ENCODE measurements around the gene MRGPRF. TPM values are rescaled to one million over a fixed set of nuclear protein-coding genes. Genes with fewer than 3 reads are reported as not detected.
"Not testable (repeated sequence)": the region's sequence is repeated elsewhere in the genome, so short reads cannot be mapped to it uniquely, and the experiment has no call there.

The MRGPRF gene
- total RNA-seq, 1 donor from 2014 or later: 0.53 TPM

DNA sequence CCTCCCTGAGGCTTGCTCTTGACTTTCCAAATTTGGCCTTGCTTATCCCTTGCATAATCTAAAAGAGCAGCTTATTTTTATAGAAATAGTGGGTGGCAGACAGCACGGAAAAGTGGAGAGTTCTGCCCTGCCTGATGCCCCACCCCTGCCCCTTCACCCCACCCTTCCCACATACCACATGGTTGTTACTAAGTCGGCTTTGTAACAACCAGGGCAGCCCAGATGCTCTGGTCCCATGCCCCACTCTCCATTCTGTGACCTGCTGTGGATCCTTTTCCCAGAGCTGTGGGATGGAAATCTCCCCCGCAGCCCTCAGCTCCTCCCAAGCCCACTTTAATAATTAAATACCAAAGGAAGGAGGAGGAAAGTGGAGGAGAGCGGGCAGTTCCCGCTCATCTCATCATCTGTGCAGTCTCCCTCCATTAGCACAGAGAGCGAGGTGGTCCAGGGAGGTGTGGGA, 10.9 kb downstream of the MRGPRF start:
- Histone ChIP-seq H3K4me3 (ENCODE audit: low read depth, low read length) (no peak overlapping the region), H3K27me3 (ENCODE audit: control insufficient read depth, insufficient read depth, low read length) (peaks cover 3% of the 10 kb centered on the region), H3K36me3 (ENCODE audit: control insufficient read depth, insufficient read depth, low read length) (no peaks in the 10 kb centered on the region)
- FAIRE-seq (no peak), DNase-seq (ENCODE audit: low read depth) (no peak)
- TF ChIP-seq, protein P1, sequence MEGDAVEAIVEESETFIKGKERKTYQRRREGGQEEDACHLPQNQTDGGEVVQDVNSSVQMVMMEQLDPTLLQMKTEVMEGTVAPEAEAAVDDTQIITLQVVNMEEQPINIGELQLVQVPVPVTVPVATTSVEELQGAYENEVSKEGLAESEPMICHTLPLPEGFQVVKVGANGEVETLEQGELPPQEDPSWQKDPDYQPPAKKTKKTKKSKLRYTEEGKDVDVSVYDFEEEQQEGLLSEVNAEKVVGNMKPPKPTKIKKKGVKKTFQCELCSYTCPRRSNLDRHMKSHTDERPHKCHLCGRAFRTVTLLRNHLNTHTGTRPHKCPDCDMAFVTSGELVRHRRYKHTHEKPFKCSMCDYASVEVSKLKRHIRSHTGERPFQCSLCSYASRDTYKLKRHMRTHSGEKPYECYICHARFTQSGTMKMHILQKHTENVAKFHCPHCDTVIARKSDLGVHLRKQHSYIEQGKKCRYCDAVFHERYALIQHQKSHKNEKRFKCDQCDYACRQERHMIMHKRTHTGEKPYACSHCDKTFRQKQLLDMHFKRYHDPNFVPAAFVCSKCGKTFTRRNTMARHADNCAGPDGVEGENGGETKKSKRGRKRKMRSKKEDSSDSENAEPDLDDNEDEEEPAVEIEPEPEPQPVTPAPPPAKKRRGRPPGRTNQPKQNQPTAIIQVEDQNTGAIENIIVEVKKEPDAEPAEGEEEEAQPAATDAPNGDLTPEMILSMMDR (IDR thresholded peaks at IDR 0.05; ENCODE audit: insufficient read depth, low read length, severe bottlenecking): no peak

DNA sequence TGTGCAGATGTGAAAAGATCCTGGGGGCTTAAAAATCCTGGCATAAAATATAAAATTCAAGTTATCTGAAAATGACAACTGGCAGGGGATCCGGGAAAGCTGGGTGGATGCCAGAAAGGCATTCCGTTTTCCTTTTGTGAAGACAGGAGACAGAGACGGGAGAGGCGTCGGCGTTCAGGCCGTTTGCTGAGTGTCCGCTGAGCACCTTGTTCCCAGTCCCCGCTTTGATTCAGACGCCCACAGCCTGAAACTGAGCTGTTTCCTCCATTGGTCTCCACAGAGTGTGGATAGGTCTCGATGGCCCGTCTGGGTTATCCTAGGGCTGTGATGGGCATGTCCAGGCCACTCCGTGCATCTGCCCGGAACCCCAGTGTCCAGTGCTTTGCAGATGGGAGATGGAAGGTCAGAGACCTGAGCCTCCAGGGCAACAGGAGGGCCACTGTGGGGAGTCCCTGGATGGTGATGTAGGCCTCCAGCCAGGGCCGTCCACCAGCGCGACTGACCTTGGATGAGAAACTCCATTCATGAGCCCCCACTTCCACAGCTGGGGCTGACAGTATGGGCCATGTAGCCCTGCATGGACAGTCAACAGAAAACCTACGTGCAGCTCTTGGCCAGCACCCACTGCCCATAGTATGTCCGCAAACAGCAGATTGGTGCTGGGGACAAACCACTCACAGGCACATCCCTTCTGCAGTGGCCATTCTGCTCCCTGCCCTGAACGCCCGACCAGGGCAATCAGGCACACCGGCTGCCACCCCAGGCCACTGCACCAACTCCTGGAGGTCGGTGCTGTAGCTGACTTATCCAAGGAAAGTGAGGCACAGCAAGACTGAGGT, 11.6 kb downstream of the MRGPRF start:
- Histone ChIP-seq H3K36me3 (ENCODE audit: control insufficient read depth, insufficient read depth, low read length) (no peaks in the 10 kb centered on the region), H3K27me3 (ENCODE audit: control insufficient read depth, insufficient read depth, low read length) (peaks cover 3% of the 10 kb centered on the region), H3K4me3 (ENCODE audit: low read depth, low read length) (no peak overlapping the region)
- FAIRE-seq: peak; percentile 52
- TF ChIP-seq, protein P1 (IDR thresholded peaks at IDR 0.05; ENCODE audit: insufficient read depth, low read length, severe bottlenecking): no peak
- DNase-seq (ENCODE audit: low read depth): no peak

DNA sequence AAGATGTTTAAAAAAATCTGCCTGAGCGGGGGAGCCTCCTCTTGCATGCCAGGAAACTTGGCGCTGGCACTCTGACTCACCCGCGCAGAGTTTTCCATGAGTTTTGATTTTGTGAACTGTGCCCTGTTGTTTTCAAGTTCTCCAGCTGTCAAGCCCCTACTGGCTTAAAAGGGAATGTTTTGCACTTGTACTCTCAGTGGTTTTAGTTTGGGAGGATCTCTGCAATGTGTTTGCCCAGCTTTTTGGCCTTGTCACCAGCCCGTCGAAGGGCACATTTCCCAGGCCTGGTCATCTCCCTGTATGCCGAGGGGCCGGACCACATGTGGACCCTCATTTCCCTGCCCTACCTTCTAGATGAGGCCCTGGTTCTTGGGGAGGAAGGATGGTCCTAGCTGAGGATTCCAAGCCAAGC, 12.2 kb downstream of the MRGPRF start:
- FAIRE-seq (no peak), DNase-seq (ENCODE audit: low read depth) (peak; percentile 54)
- no peaks in the 10 kb centered on the region for H3K36me3 ChIP-seq (ENCODE audit: control insufficient read depth, insufficient read depth, low read length)
- TF ChIP-seq, protein P1 (IDR thresholded peaks at IDR 0.05; ENCODE audit: insufficient read depth, low read length, severe bottlenecking): peak; percentile 23
- no peak overlapping the region for H3K4me3 ChIP-seq (ENCODE audit: low read depth, low read length)
- H3K27me3 ChIP-seq (ENCODE audit: control insufficient read depth, insufficient read depth, low read length): peaks cover 3% of the 10 kb centered on the region

DNA sequence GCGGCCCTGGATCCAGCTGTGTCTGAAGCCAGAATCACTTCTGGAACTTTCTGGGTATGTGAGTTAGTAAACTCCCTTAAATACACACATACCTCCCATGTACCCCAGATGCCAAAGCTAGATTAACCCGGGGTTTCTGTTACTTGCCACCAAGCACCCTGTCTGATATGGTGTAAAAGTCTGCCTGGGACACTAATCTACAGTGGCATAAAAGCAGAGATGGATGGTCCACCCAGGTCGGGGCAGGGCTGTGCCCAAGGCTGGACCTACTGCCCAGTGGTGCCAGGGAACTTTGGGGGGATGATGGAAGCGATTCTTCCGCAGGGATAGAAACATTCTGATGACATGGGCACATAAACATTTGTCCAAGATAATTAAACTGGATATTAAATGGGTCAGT, 12.7 kb downstream of the MRGPRF start:
- DNase-seq (ENCODE audit: low read depth) (no peak), FAIRE-seq (no peak)
- H3K4me3 ChIP-seq (ENCODE audit: low read depth, low read length): no peak overlapping the region
- H3K27me3 ChIP-seq (ENCODE audit: control insufficient read depth, insufficient read depth, low read length): peaks cover 3% of the 10 kb centered on the region
- TF ChIP-seq, protein P1 (IDR thresholded peaks at IDR 0.05; ENCODE audit: insufficient read depth, low read length, severe bottlenecking): no peak
- no peaks in the 10 kb centered on the region for H3K36me3 ChIP-seq (ENCODE audit: control insufficient read depth, insufficient read depth, low read length)

DNA sequence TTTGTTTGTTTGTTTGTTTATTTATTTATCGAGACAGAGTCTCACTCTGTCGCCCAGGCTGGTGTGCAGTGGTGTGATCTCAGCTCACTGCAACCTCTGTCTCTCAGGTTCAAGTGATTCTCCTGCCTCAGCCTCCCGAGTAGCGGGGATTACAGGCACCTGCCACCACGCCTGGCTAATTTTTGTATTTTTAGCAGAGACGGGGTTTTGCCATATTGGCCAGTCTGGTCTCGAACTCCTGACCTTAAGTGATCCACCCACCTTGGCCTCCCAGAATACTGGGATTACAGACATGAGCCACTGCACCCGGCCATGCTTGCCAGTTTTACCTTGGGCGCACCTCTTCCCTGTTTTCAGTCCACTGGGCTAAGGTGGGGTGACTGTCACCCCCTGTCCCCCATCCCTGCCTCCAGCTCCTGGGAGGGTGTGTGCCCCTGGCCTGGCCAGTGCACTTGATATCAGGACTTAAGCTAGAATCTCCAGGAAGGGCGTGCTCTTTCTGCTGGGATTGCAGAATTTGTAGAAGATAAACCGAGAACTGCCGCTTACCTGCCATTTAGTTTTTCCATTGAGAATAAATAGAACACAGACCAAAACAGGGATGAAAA, 13.2 kb downstream of the MRGPRF start:
- H3K27me3 ChIP-seq (ENCODE audit: control insufficient read depth, insufficient read depth, low read length); H3K36me3 ChIP-seq (ENCODE audit: control insufficient read depth, insufficient read depth, low read length); DNase-seq (ENCODE audit: low read depth); FAIRE-seq; H3K4me3 ChIP-seq (ENCODE audit: low read depth, low read length): not testable (repeated sequence)

DNA sequence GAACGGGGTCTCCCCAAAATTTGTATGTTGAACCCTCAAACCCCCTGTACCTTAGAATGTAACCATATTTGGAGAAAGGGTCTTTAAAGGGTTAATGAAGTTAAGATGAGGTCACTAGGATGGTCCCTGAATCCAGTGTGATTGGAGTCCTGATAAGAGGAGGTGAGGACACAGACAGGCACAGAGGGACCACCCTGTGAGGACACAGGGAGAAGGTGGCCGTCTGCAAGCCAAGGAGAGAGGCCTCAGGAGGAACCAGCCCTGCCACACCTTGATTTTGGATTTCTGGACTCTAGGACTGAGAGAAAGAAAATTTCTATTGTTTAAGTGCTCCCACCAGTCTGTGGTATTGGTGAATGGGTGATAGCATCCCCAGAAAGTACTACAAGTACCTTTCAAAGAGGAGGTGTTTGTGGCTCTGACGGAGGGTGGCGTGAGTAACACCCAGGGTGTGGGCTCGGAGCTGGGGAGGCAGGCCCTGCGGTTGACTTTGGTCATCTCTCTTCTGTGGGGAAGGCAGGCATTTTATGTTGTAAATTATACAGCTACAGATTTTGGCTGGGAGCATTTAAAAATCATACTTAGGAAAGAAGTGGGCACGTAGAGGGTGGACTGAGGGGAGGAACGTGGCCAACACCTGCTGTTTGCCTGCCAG, 13.8 kb downstream of the MRGPRF start:
- H3K27me3 ChIP-seq (ENCODE audit: control insufficient read depth, insufficient read depth, low read length): peaks cover 6% of the 10 kb centered on the region
- TF ChIP-seq, protein P1 (IDR thresholded peaks at IDR 0.05; ENCODE audit: insufficient read depth, low read length, severe bottlenecking): no peak
- FAIRE-seq: no peak
- H3K36me3 ChIP-seq (ENCODE audit: control insufficient read depth, insufficient read depth, low read length): no peaks in the 10 kb centered on the region
- no peak for DNase-seq (ENCODE audit: low read depth)
- no peak overlapping the region for H3K4me3 ChIP-seq (ENCODE audit: low read depth, low read length)

Data from bronchial epithelial cell (primary cell).